B cell (primary cell): ENCODE results near the gene C17orf113.

Source experiments
- EZH2 ChIP-seq: IDR thresholded peaks from 2 replicates; pipeline ENCODE4 v1.6.1; 2012; ENCODE audit warnings: borderline replicate concordance, low read depth, mild to moderate bottlenecking, moderate library complexity, low read length; ENCODE audit not compliant: insufficient read depth, poor library complexity, severe bottlenecking
- TF ChIP-seq, protein P1 (sequence below): fragments of 200-600 bp; IDR thresholded peaks from one replicate; pipeline ENCODE4 v1.8.0; 2022; ENCODE audit warnings: antibody characterized with exemption, mild to moderate bottlenecking

DNA sequence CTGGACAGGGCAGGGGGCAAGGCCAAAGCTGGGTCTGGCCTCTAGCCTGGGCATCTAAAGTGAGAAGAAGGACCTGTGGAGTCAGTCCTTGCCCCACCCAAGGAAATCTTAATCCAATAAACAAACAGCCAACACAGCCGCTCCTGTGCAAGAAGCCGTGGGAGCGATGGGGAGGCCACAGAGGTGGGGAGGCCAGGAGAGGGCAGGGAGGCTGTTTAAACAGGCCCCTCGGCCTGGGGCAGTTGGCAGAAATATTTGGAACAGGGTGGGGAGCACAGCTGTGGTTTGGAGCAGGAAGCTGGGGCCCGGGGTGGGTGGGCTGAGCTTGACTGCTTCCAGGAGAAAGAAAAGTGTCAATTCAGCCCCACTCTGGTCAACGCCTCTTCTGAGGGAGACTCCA is 42.5 kb upstream of the C17orf113 start:
- TF ChIP-seq, protein P1, sequence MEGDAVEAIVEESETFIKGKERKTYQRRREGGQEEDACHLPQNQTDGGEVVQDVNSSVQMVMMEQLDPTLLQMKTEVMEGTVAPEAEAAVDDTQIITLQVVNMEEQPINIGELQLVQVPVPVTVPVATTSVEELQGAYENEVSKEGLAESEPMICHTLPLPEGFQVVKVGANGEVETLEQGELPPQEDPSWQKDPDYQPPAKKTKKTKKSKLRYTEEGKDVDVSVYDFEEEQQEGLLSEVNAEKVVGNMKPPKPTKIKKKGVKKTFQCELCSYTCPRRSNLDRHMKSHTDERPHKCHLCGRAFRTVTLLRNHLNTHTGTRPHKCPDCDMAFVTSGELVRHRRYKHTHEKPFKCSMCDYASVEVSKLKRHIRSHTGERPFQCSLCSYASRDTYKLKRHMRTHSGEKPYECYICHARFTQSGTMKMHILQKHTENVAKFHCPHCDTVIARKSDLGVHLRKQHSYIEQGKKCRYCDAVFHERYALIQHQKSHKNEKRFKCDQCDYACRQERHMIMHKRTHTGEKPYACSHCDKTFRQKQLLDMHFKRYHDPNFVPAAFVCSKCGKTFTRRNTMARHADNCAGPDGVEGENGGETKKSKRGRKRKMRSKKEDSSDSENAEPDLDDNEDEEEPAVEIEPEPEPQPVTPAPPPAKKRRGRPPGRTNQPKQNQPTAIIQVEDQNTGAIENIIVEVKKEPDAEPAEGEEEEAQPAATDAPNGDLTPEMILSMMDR: no peak
- TF ChIP-seq EZH2: no peak
